Transverse colon (tissue), 4 donors: ENCODE measurements around the gene LSAMP. TPM values are rescaled to one million over a fixed set of nuclear protein-coding genes. Genes with fewer than 3 reads are reported as not detected.

Experiments used
- DNase-seq: peaks from one replicate; pipeline ENCODE4 v3.0.0-alpha.2; 2019
- H3K27ac ChIP-seq, 4 donors: fragments of 200-600 bp; sonication (generic); 2 replicates each; pipeline ENCODE4 v1.5.1; 2016 to 2018; ENCODE audit warnings: inconsistent platforms in 4 of 4
- H3K27me3 ChIP-seq: fragments of 200-600 bp; sonication (generic); 2 replicates; pipeline ENCODE4 v1.5.1; 2017; ENCODE audit warnings: inconsistent platforms
- H3K36me3 ChIP-seq, 4 donors: fragments of 200-600 bp; sonication (generic); 2 replicates each; pipeline ENCODE4 v1.5.1; 2017 to 2019; ENCODE audit warnings: inconsistent platforms in 4 of 4
- H3K4me1 ChIP-seq, 4 donors: fragments of 200-600 bp; sonication (generic); 2 replicates each; pipeline ENCODE4 v1.5.1; 2017 to 2020; ENCODE audit warnings: inconsistent platforms in 4 of 4
- H3K4me3 ChIP-seq, 4 donors: fragments of 200-600 bp; sonication (generic); 1 replicate in 1 of 4; 2 replicates in 3 of 4; pipeline versions ENCODE4 v1.5.1 to v1.6.1; 2017 to 2019; ENCODE audit warnings: inconsistent platforms in 4 of 4
- H3K9me3 ChIP-seq, 2 donors: fragments of 200-600 bp; sonication (generic); 2 replicates each; pipeline ENCODE4 v1.5.1; 2017 to 2019; ENCODE audit warnings: inconsistent platforms in 2 of 2
- CTCF ChIP-seq, 5 experiments: fragments of 200-600 bp in 3 of 5; fragments of 450-650 bp in 2 of 5; sonication (generic) in 3 of 5; IDR thresholded peaks; 1 replicate in 2 of 5; 2 replicates in 3 of 5; pipeline ENCODE4 v1.5.1; 2016 to 2017; ENCODE audit warnings: antibody characterized with exemption in 5 of 5, inconsistent platforms in 3 of 5, mild to moderate bottlenecking in 2 of 5, moderate library complexity in 1 of 5
- EP300 ChIP-seq: sonication (generic); formaldehyde crosslinking; IDR thresholded peaks from one replicate; pipeline ENCODE4 v1.6.1; 2017; ENCODE audit warnings: antibody characterized with exemption, low read depth
- POLR2A ChIP-seq: fragments of 450-650 bp; IDR thresholded peaks from one replicate; pipeline ENCODE4 v1.6.1; 2016; ENCODE audit warnings: antibody characterized with exemption, mild to moderate bottlenecking, moderate library complexity
- POLR2AphosphoS5 ChIP-seq, 3 donors: sonication (generic); formaldehyde crosslinking; IDR thresholded peaks; one replicate each; pipeline ENCODE4 v1.6.1; 2016; ENCODE audit warnings: antibody characterized with exemption in 3 of 3
- WGBS, 2 donors: methylation state at CpG; one replicate each; pipeline ENCODE4 v1.1.5; 2018; ENCODE audit warnings: low coverage in 1 of 2; 5-methylcytosine and 5-hydroxymethylcytosine counted together
- in situ Hi-C, 4 donors: fragments of 200-750 bp; cut with MboI; loops; one replicate each; pipeline versions ENCODE4 v1.15.0 to v1.15.1; 2017; ENCODE audit warnings: low sequenced_read_pairs in 3 of 4, low pct_ligation_motif_present in 1 of 4, low pct_unique_long_range_greater_than_20kb in 1 of 4
- intact Hi-C: fragments of 100-400 bp; cut with DNase I; formaldehyde crosslinking; loops from one replicate; pipeline ENCODE4 v1.15.1; 2023; ENCODE audit warnings: low total_unique reads
- total RNA-seq, 4 donors: library from RNA; depleted of rRNA; stranded (reverse); fragments of >200 nt; gene quantifications; one replicate each; pipeline ENCODE4 v1.1.0, GENCODE V29; 2016

The LSAMP gene
- total RNA-seq, 4 donors from 2014 or later: 3.4 to 8.2 (median 5.4) TPM

GRCh38 chr3:116124166-116124565, 321.1 kb downstream of the LSAMP start:
- Histone ChIP-seq H3K9me3 (no peaks in the 10 kb centered on the region), H3K4me1 (no peaks in the 10 kb centered on the region), H3K27me3 (no peaks in the 10 kb centered on the region), H3K27ac (no peak overlapping the region), H3K4me3 (no peak overlapping the region), H3K36me3 (no peaks in the 10 kb centered on the region)
- intact Hi-C loops (no loop called here), in situ Hi-C loops (no loop called here)
- TF ChIP-seq EP300: no peak
- TF ChIP-seq CTCF (IDR thresholded peaks at IDR 0.05): no peak
- TF ChIP-seq POLR2AphosphoS5 (IDR thresholded peaks at IDR 0.05): no peak
- no peak for TF ChIP-seq POLR2A
- DNase-seq: no peak

GRCh38 chr3:116118475-116119169, 326.7 kb downstream of the LSAMP start:
- DNase-seq: no peak
- in situ Hi-C loops (no loop called here), intact Hi-C loops (no loop called here)
- H3K36me3 ChIP-seq: no peaks in the 10 kb centered on the region
- no peaks in the 10 kb centered on the region for H3K9me3 ChIP-seq
- no peak overlapping the region for H3K27ac ChIP-seq
- TF ChIP-seq POLR2A (no peak), EP300 (no peak), CTCF (IDR thresholded peaks at IDR 0.05) (no peak), POLR2AphosphoS5 (IDR thresholded peaks at IDR 0.05) (no peak)
- no peaks in the 10 kb centered on the region for H3K27me3 ChIP-seq
- 53 to 55% methylated on average over 3 of the region's 3 CpGs for WGBS, 2 donors
- H3K4me1 ChIP-seq: no peaks in the 10 kb centered on the region
- H3K4me3 ChIP-seq: no peak overlapping the region

GRCh38 chr3:116114586-116114985, 330.7 kb downstream of the LSAMP start:
- DNase-seq: no peak
- in situ Hi-C loops: no loop called here

GRCh38 chr3:116112696-116113095, 332.6 kb downstream of the LSAMP start:
- intact Hi-C loops: no loop called here
- Histone ChIP-seq H3K27ac (no peak overlapping the region), H3K36me3 (no peaks in the 10 kb centered on the region), H3K9me3 (no peaks in the 10 kb centered on the region), H3K4me3 (no peak overlapping the region), H3K4me1 (no peaks in the 10 kb centered on the region), H3K27me3 (no peaks in the 10 kb centered on the region)
- WGBS, 2 donors: 41 to 57% methylated on average over 2 of the region's 2 CpGs
- no peak for DNase-seq
- no peak for TF ChIP-seq POLR2AphosphoS5 (IDR thresholded peaks at IDR 0.05)
- no peak for TF ChIP-seq POLR2A
- TF ChIP-seq EP300: no peak
- no peak for TF ChIP-seq CTCF (IDR thresholded peaks at IDR 0.05)
- in situ Hi-C loops: no loop called here

More at GRCh38 chr3:116114586-116114985, 330.7 kb downstream of the LSAMP start:
- Histone ChIP-seq H3K4me3 (no peak overlapping the region), H3K36me3 (no peaks in the 10 kb centered on the region), H3K27ac (no peak overlapping the region), H3K27me3 (no peaks in the 10 kb centered on the region), H3K4me1 (no peaks in the 10 kb centered on the region), H3K9me3 (no peaks in the 10 kb centered on the region)
- 41 to 55% methylated on average over 1 of the region's 1 CpG for WGBS, 2 donors
- intact Hi-C loops: no loop called here
- TF ChIP-seq POLR2A: no peak
- TF ChIP-seq EP300: no peak
- no peak for TF ChIP-seq CTCF (IDR thresholded peaks at IDR 0.05)
- no peak for TF ChIP-seq POLR2AphosphoS5 (IDR thresholded peaks at IDR 0.05)
